Cardiac fibroblast (primary cell): Measurements from ENCODE around the gene OR5B2.

ENCODE experiments used
- DNase-seq, 2 donors: peaks; one replicate each; pipeline versions ENCODE4 v3.0.0 to v3.0.0-alpha.2; 2010; ENCODE audit warnings: low read depth in 2 of 2
- H3K4me3 ChIP-seq, 2 donors: replicated peaks in 1 of 2; 1 replicate in 1 of 2; 2 replicates in 1 of 2; pipeline ENCODE4 v1.5.1; 2011; ENCODE audit warnings: low read depth in 2 of 2, low read length in 2 of 2, mild to moderate bottlenecking in 2 of 2, moderate library complexity in 1 of 2
- TF ChIP-seq, protein P1 (sequence below): IDR thresholded peaks from one replicate; pipeline ENCODE4 v1.5.1; 2011; ENCODE audit warnings: low read depth, mild to moderate bottlenecking, low read length, inconsistent platforms

Gene OR5B2

DNA sequence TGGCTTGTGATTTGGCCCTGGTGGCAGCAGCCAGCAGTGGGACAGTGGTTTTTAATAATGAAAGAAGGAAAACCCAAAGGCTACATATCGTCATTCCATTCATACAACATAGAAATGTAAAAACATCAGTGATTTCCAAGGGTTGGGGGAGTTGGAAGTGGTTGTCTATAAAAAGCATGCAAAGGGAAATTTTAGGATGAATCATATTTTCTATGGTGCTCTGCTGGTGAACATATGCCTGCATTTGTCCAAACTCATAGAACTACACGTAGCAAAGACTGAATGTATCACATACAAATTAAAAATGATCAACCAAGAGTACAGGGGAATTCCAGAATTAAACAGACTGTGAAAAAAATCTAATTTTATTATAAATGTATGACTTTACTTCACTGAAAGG, 32.3 kb downstream of the OR5B2 start:
- peak in 1 of 2 donors; percentile 81 for DNase-seq
- TF ChIP-seq, protein P1, sequence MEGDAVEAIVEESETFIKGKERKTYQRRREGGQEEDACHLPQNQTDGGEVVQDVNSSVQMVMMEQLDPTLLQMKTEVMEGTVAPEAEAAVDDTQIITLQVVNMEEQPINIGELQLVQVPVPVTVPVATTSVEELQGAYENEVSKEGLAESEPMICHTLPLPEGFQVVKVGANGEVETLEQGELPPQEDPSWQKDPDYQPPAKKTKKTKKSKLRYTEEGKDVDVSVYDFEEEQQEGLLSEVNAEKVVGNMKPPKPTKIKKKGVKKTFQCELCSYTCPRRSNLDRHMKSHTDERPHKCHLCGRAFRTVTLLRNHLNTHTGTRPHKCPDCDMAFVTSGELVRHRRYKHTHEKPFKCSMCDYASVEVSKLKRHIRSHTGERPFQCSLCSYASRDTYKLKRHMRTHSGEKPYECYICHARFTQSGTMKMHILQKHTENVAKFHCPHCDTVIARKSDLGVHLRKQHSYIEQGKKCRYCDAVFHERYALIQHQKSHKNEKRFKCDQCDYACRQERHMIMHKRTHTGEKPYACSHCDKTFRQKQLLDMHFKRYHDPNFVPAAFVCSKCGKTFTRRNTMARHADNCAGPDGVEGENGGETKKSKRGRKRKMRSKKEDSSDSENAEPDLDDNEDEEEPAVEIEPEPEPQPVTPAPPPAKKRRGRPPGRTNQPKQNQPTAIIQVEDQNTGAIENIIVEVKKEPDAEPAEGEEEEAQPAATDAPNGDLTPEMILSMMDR = no peak
- H3K4me3 ChIP-seq = no peak overlapping the region

- TF ChIP-seq, protein P1 = no peak
- no peak overlapping the region for H3K4me3 ChIP-seq
- peak; percentile 58 to 95 for DNase-seq
These were observed 33.7 kb downstream of the OR5B2 start for GRCh38 chr11:58394195-58394594.

DNA sequence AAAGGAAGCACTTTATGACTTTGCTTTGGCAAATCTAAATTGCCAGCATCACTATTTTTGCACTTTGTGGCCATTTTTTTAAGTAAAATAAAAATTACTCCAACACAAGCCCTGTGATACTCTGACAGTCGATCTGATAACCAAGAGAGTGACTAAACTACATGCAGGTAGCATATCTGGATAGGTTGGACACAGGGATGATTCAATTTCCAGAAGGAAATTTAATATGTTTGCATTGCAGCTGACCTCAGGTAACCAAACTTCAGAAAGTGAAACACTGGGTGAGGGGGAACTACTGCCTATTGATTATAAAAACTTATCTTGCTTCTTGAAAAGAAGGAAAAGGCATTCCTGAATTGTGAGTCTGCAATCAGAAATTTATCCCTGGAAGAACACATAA, 35.2 kb downstream of the OR5B2 start:
- TF ChIP-seq, protein P1 = no peak
- peak in 1 of 2 donors; percentile 3 for DNase-seq
- no peak overlapping the region for H3K4me3 ChIP-seq

DNA sequence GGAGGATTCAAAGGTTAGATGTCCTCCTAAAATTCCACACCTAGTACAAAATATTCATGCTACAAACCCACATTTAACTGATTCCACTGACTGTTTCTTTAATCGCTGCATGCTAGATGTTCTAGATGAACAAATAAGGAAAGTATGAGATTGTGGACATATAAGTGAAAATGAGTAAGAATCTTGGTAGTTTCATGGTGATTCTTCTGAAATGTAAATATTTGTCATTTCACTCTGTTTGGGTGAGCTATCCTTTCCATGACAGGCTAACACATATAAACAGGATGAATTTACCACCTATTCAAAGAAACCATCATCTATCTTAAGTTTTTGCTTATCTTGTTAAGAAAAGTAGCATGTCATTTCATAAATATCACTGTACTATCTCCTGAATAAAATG, 36.0 kb downstream of the OR5B2 start:
- DNase-seq = peak in 1 of 2 donors; percentile 59
- TF ChIP-seq, protein P1 = no peak
- H3K4me3 ChIP-seq = no peak overlapping the region

GRCh38 chr11:58390551-58391063, 37.3 kb downstream of the OR5B2 start:
- no peak overlapping the region for H3K4me3 ChIP-seq

More at GRCh38 chr11:58390551-58391063, 37.3 kb downstream of the OR5B2 start:
- no peak for DNase-seq
- TF ChIP-seq, protein P1 = no peak
